HepG2 (cell line): ENCODE results near the gene YIF1B. TPM values are rescaled to one million over a fixed set of nuclear protein-coding genes. Genes with fewer than 3 reads are reported as not detected.

Experiments used
- ATAC-seq: fragments of 200-7000 bp; cut with Tn5 transposase; 3 replicates; pipeline ENCODE4 v1.9.1; 2020; ENCODE audit warnings: mild to moderate bottlenecking, moderate library complexity
- BruUV-seq: library from RNA; stranded (reverse); fragments of 400-500 nt; replicated peaks from 2 replicates; lab custom pipeline; 2021; lab: Mats Ljungman, UMichigan
- CTCF ChIA-PET: fragments of 300-600 bp; formaldehyde crosslinking; extraction: SDS; loops from one replicate; lab custom pipeline; 2021; ENCODE audit warnings: low total read pairs, inconsistent platforms, low intra/inter-chr PET ratio; lab: Yijun Ruan, JAX
- POLR2A ChIA-PET: fragments of 350-600 bp; sonication (Branson Sonifier 250); formaldehyde crosslinking; loops from one replicate; lab custom pipeline; 2020; ENCODE audit warnings: antibody characterized with exemption, inconsistent platforms; lab: Yijun Ruan, JAX
- DNase-seq: peaks from one replicate; pipeline ENCODE4 v3.0.0-alpha.2; 2015; ENCODE audit warnings: low spot score
- FAIRE-seq: peaks from 3 replicates; lab custom pipeline; 2011; peaks lifted over from hg19 to GRCh38; lab: Jason Lieb, UNC
- H2AFZ ChIP-seq: one replicate; pipeline ENCODE4 v1.6.1; 2011; ENCODE audit warnings: low read length, inconsistent platforms
- H3K27ac ChIP-seq: fragments of 300-600 bp; 3 replicates; pipeline ENCODE4 v1.8.0; 2011; ENCODE audit warnings: mixed run types, mild to moderate bottlenecking, mixed read lengths, low read length, inconsistent platforms; ENCODE audit not compliant: insufficient read depth; ENCODE audit errors: extremely low read length
- H3K27me3 ChIP-seq, 2 experiments: fragments of 200-600 bp in 1 of 2; 2 replicates in 1 of 2; 3 replicates in 1 of 2; pipeline versions ENCODE4 v1.6.0 to v1.8.0; 2011; ENCODE audit warnings: low read length in 2 of 2, mild to moderate bottlenecking in 2 of 2, moderate library complexity in 2 of 2, inconsistent platforms in 1 of 2; ENCODE audit not compliant: insufficient read depth in 2 of 2, control insufficient read depth in 1 of 2
- H3K36me3 ChIP-seq, 2 experiments: fragments of 200-600 bp in 1 of 2; replicated peaks in 1 of 2; 2 replicates in 1 of 2; 3 replicates in 1 of 2; pipeline versions ENCODE4 v1.5.1 to v1.8.0; 2011; ENCODE audit warnings: low read length in 2 of 2, inconsistent platforms in 1 of 2; ENCODE audit not compliant: insufficient read depth in 2 of 2, control insufficient read depth in 1 of 2
- H3K4me1 ChIP-seq: 2 replicates; pipeline ENCODE4 v1.5.1; 2012; ENCODE audit warnings: low read length, inconsistent platforms; ENCODE audit not compliant: insufficient read depth
- H3K4me2 ChIP-seq: 2 replicates; pipeline ENCODE4 v1.6.0; 2011; ENCODE audit warnings: low read depth, low read length, inconsistent platforms
- H3K4me3 ChIP-seq, 3 experiments: fragments of 200-600 bp in 1 of 3; sonication (generic), shearing (Covaris generic) in 1 of 3; replicated peaks in 1 of 3; 2 replicates each; pipeline ENCODE4 v1.5.1; 2011 to 2016; ENCODE audit warnings: low read length in 3 of 3, inconsistent platforms in 2 of 3, low read depth in 2 of 3, mild to moderate bottlenecking in 2 of 3, control low read depth in 1 of 3, mixed read lengths in 1 of 3; ENCODE audit not compliant: insufficient read depth in 1 of 3
- H3K79me2 ChIP-seq: one replicate; pipeline ENCODE4 v1.6.1; 2011; ENCODE audit warnings: low read length, inconsistent platforms; ENCODE audit not compliant: insufficient read depth
- H3K9ac ChIP-seq: 2 replicates; pipeline ENCODE4 v1.6.0; 2011; ENCODE audit warnings: mild to moderate bottlenecking, low read depth, low read length, inconsistent platforms; ENCODE audit not compliant: insufficient read depth
- H3K9me3 ChIP-seq: 2 replicates; pipeline ENCODE4 v1.5.1; 2012; ENCODE audit warnings: mild to moderate bottlenecking, low read length
- H4K20me1 ChIP-seq: 2 replicates; pipeline ENCODE4 v1.6.0; 2011; ENCODE audit warnings: inconsistent platforms, mild to moderate bottlenecking, low read length, moderate library complexity; ENCODE audit not compliant: insufficient read depth
- ASH2L ChIP-seq: fragments of 300-600, 200-600 bp; sonication (generic); IDR thresholded peaks from 2 replicates; pipeline ENCODE4 v1.7.0; 2017; ENCODE audit warnings: low read depth, mild to moderate bottlenecking, moderate library complexity, mixed read lengths, low read length; ENCODE audit not compliant: insufficient read length
- CREB1 ChIP-seq, 2 experiments: fragments of 450-650 bp in 1 of 2; IDR thresholded peaks; 2 replicates each; pipeline ENCODE4 v1.6.1; 2016 to 2017; ENCODE audit warnings: control low read depth in 1 of 2, mild to moderate bottlenecking in 1 of 2, missing compliant biosample characterization in 1 of 2, missing genetic modification characterization in 1 of 2
- ETV6 ChIP-seq: sonication (generic); formaldehyde crosslinking; conservative IDR thresholded peaks from 2 replicates; pipeline ENCODE4 v1.4.0; 2020; ENCODE audit warnings: missing genetic modification reagents
- KDM2A ChIP-seq: sonication (generic); formaldehyde crosslinking; IDR thresholded peaks from 2 replicates; pipeline ENCODE4 v1.4.0; 2020; ENCODE audit warnings: low read depth, missing genetic modification reagents, borderline replicate concordance
- MIER3 ChIP-seq: IDR thresholded peaks from 2 replicates; pipeline ENCODE4 v1.6.1; 2016; ENCODE audit warnings: missing compliant biosample characterization, borderline replicate concordance
- NR2F6 ChIP-seq, 2 experiments: IDR thresholded peaks; 2 replicates each; pipeline ENCODE4 v1.6.1; 2016; ENCODE audit warnings: antibody characterized with exemption in 1 of 2, mild to moderate bottlenecking in 1 of 2
- RXRB ChIP-seq: IDR thresholded peaks from 2 replicates; pipeline ENCODE4 v1.6.1; 2016; ENCODE audit warnings: borderline replicate concordance, missing genetic modification reagents, missing compliant biosample characterization
- SOX5 ChIP-seq: IDR thresholded peaks from 2 replicates; pipeline ENCODE4 v1.6.1; 2016; ENCODE audit warnings: borderline replicate concordance
- ZNF10 ChIP-seq: sonication (generic); formaldehyde crosslinking; IDR thresholded peaks from 2 replicates; pipeline ENCODE4 v1.4.0; 2020; ENCODE audit warnings: mild to moderate bottlenecking, low read depth, missing genetic modification reagents, borderline replicate concordance
- ZSCAN29 ChIP-seq: sonication (generic); formaldehyde crosslinking; conservative IDR thresholded peaks from 2 replicates; pipeline ENCODE4 v1.4.0; 2020; ENCODE audit warnings: mild to moderate bottlenecking, missing genetic modification reagents
- ZZZ3 ChIP-seq: sonication (generic); formaldehyde crosslinking; IDR thresholded peaks from 2 replicates; pipeline ENCODE4 v1.4.0; 2020; ENCODE audit warnings: missing genetic modification reagents, mild to moderate bottlenecking, borderline replicate concordance
- WGBS: methylation state at CpG from one replicate; pipeline ENCODE4 v1.1.6; 2017; ENCODE audit warnings: low lambda C conversion rate; 5-methylcytosine and 5-hydroxymethylcytosine counted together
- in situ Hi-C: cut with HindIII; loops from 2 replicates; pipeline ENCODE4 v1.10.0; 2017; ENCODE audit warnings: low pct_unique_long_range_greater_than_20kb; ENCODE audit not compliant: extremely low pct_ligation_motif_present
- intact Hi-C: fragments of 100-400 bp; cut with micrococcal nuclease; formaldehyde crosslinking; loops from one replicate; pipeline ENCODE4 v1.10.0; 2022; ENCODE audit not compliant: unreplicated experiment
- polyA plus RNA-seq, 8 experiments: library from polyadenylated mRNA; depleted of rRNA in 3 of 8; stranded (reverse) in 7 of 8; unstranded in 1 of 8; fragments of >200 nt; fragmentation: Illumina TruSeq in 4 of 8; extraction: Trizol in 4 of 8; gene quantifications; 2 replicates each; pipeline versions ENCODE4 v1.2.1 to v1.2.3, GENCODE V29; 2011 to 2016; ENCODE audit warnings: low read depth in 4 of 8, missing spikeins in 1 of 8, mixed read lengths in 1 of 8; ENCODE audit not compliant: insufficient read depth in 1 of 8
- total RNA-seq, 5 experiments: library from RNA; depleted of rRNA; stranded (reverse); fragments of >200 nt; fragmentation: Illumina TruSeq; extraction: Trizol; gene quantifications; 2 replicates each; pipeline ENCODE4 v1.2.3, GENCODE V29; 2016; ENCODE audit warnings: low read depth in 1 of 5
- TF ChIP-seq, protein P1 (sequence below): sonication (generic); formaldehyde crosslinking; conservative IDR thresholded peaks from 2 replicates; pipeline ENCODE4 v1.8.0; 2022; ENCODE audit warnings: missing genetic modification reagents
- TF ChIP-seq, protein P2 (sequence below): sonication (generic); formaldehyde crosslinking; conservative IDR thresholded peaks from 2 replicates; pipeline ENCODE4 v1.4.0; 2020; ENCODE audit warnings: missing genetic modification reagents
- TF ChIP-seq, protein P3 (sequence below): sonication (generic); formaldehyde crosslinking; IDR thresholded peaks from 2 replicates; pipeline ENCODE4 v1.9.0; 2022; ENCODE audit warnings: low read depth, missing genetic modification reagents
- TF ChIP-seq, protein P4 (sequence below): sonication (generic); formaldehyde crosslinking; IDR thresholded peaks from 2 replicates; pipeline ENCODE4 v1.5.1; 2020; ENCODE audit warnings: missing genetic modification reagents, mild to moderate bottlenecking, borderline replicate concordance

The YIF1B gene
- total and polyA plus RNA-seq, 2 of the 13 experiments (the other 11 are each of a cell fraction or from before 2014, with no cell fraction given): 41.4 to 85.2 TPM

DNA sequence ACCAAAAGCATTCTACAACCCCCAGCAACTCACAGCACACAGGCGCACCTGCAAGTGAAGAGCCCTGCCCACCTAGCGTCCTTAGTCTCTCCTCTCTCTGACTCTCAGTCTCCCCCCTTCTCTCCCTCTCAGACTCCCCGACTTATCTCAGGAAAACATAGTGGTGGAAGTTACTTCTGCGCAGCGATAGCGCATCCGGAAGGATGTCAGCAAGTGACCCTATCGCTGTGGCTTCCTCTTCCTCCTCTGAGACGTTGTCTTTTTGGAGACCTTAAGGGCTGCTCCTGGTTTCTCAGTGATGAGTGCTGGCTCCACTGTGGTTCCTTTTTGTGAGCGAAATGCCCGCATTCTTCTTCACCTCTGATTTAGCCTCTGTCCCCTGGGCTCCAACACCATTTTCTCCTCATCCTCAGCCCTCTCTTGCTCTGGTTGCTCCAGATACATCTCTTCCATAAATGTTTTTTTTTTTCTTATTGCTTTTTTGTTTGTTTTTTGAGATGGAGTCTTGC lies 1.4 kb upstream of the YIF1B start:
- ATAC-seq: no peak
- H3K36me3 ChIP-seq: no peaks in the 10 kb centered on the region
- H4K20me1 ChIP-seq: no peaks in the 10 kb centered on the region
- intact Hi-C loops: no loop called here
- no peak for FAIRE-seq
- H3K79me2 ChIP-seq: peaks cover 4% of the 10 kb centered on the region
- no peak overlapping the region for H2AFZ ChIP-seq
- no peak overlapping the region for H3K9ac ChIP-seq
- peaks cover 27% of the 10 kb centered on the region for H3K4me1 ChIP-seq
- peaks cover 8 to 42% of the 10 kb centered on the region in 2 experiments for H3K27me3 ChIP-seq
- CTCF ChIA-PET: no interaction called here
- 79% methylated on average over 11 of the region's 11 CpGs for WGBS
- no peak for TF ChIP-seq ETV6 (CRISPR knock-in tag)
- TF ChIP-seq NR2F6 (IDR thresholded peaks at IDR 0.05): no peak
- TF ChIP-seq NR2F6 (CRISPR knock-in tag; IDR thresholded peaks at IDR 0.05): no peak
- TF ChIP-seq ASH2L: no peak
- TF ChIP-seq MIER3: no peak
- TF ChIP-seq, protein P1, sequence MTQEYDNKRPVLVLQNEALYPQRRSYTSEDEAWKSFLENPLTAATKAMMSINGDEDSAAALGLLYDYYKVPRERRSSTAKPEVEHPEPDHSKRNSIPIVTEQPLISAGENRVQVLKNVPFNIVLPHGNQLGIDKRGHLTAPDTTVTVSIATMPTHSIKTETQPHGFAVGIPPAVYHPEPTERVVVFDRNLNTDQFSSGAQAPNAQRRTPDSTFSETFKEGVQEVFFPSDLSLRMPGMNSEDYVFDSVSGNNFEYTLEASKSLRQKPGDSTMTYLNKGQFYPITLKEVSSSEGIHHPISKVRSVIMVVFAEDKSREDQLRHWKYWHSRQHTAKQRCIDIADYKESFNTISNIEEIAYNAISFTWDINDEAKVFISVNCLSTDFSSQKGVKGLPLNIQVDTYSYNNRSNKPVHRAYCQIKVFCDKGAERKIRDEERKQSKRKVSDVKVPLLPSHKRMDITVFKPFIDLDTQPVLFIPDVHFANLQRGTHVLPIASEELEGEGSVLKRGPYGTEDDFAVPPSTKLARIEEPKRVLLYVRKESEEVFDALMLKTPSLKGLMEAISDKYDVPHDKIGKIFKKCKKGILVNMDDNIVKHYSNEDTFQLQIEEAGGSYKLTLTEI (CRISPR knock-in tag): no peak
- TF ChIP-seq, protein P2, sequence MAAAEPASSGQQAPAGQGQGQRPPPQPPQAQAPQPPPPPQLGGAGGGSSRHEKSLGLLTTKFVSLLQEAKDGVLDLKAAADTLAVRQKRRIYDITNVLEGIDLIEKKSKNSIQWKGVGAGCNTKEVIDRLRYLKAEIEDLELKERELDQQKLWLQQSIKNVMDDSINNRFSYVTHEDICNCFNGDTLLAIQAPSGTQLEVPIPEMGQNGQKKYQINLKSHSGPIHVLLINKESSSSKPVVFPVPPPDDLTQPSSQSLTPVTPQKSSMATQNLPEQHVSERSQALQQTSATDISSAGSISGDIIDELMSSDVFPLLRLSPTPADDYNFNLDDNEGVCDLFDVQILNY (CRISPR knock-in tag): no peak
- TF ChIP-seq, protein P3, sequence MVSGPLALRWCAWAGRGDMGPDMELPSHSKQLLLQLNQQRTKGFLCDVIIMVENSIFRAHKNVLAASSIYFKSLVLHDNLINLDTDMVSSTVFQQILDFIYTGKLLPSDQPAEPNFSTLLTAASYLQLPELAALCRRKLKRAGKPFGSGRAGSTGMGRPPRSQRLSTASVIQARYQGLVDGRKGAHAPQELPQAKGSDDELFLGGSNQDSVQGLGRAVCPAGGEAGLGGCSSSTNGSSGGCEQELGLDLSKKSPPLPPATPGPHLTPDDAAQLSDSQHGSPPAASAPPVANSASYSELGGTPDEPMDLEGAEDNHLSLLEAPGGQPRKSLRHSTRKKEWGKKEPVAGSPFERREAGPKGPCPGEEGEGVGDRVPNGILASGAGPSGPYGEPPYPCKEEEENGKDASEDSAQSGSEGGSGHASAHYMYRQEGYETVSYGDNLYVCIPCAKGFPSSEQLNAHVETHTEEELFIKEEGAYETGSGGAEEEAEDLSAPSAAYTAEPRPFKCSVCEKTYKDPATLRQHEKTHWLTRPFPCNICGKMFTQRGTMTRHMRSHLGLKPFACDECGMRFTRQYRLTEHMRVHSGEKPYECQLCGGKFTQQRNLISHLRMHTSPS (CRISPR knock-in tag): no peak
- no peak for TF ChIP-seq KDM2A
- TF ChIP-seq ZSCAN29: no peak
- TF ChIP-seq, protein P4, sequence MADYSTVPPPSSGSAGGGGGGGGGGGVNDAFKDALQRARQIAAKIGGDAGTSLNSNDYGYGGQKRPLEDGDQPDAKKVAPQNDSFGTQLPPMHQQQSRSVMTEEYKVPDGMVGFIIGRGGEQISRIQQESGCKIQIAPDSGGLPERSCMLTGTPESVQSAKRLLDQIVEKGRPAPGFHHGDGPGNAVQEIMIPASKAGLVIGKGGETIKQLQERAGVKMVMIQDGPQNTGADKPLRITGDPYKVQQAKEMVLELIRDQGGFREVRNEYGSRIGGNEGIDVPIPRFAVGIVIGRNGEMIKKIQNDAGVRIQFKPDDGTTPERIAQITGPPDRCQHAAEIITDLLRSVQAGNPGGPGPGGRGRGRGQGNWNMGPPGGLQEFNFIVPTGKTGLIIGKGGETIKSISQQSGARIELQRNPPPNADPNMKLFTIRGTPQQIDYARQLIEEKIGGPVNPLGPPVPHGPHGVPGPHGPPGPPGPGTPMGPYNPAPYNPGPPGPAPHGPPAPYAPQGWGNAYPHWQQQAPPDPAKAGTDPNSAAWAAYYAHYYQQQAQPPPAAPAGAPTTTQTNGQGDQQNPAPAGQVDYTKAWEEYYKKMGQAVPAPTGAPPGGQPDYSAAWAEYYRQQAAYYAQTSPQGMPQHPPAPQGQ (CRISPR knock-in tag): no peak
- no peak for TF ChIP-seq ZNF10 (CRISPR knock-in tag)
- no peak for TF ChIP-seq SOX5 (CRISPR knock-in tag)
- no peak for TF ChIP-seq ZZZ3 (CRISPR knock-in tag)
- TF ChIP-seq RXRB (CRISPR knock-in tag): no peak
- no peak for TF ChIP-seq CREB1 (IDR thresholded peaks at IDR 0.05)
- TF ChIP-seq CREB1 (CRISPR knock-in tag; IDR thresholded peaks at IDR 0.05): no peak
- TF ChIP-seq, all 625 proteins: peak for 0
- in situ Hi-C loops: no loop called here
- Histone ChIP-seq H3K4me2 (no peak overlapping the region), H3K4me3 (no peak overlapping the region), H3K9me3 (no peaks in the 10 kb centered on the region), H3K27ac (no peak overlapping the region)
- no TSS peak for BruUV-seq
- POLR2A ChIA-PET: no interaction called here
- no peak for DNase-seq
